B cell (primary cell): ENCODE measurements around the gene NLRC5. TPM values are rescaled to one million over a fixed set of nuclear protein-coding genes. Genes with fewer than 3 reads are reported as not detected.
A peak's percentile ranks its signal among the peaks of the same experiment; 100 is the strongest.

ENCODE experiments used
- ATAC-seq: fragments of 200-7000 bp; cut with Tn5 transposase; one replicate; pipeline ENCODE4 v1.10.0; 2021; ENCODE audit warnings: low read depth, mild to moderate bottlenecking, moderate number of reproducible peaks, moderate library complexity
- CTCF ChIA-PET: fragments of 350-600 bp; sonication (Branson Sonifier 250); formaldehyde crosslinking; loops from one replicate; lab custom pipeline; 2021; ENCODE audit warnings: antibody characterized with exemption, inconsistent platforms; lab: Charles Lee
- POLR2A ChIA-PET: fragments of 350-600 bp; sonication (Branson Sonifier 250); formaldehyde crosslinking; loops from one replicate; lab custom pipeline; 2021; ENCODE audit warnings: antibody characterized with exemption; lab: Charles Lee
- DNase-seq: peaks from one replicate; pipeline ENCODE4 v3.0.0; 2013
- H2AFZ ChIP-seq: 2 replicates; pipeline ENCODE4 v1.6.1; 2012; ENCODE audit warnings: mild to moderate bottlenecking, low read depth, low read length; ENCODE audit not compliant: insufficient read depth, poor library complexity, severe bottlenecking
- H3K27ac ChIP-seq, 2 donors: 1 replicate in 1 of 2; 2 replicates in 1 of 2; pipeline ENCODE4 v1.5.1; 2012 to 2013; ENCODE audit warnings: low read length in 2 of 2, mild to moderate bottlenecking in 2 of 2, moderate library complexity in 1 of 2
- H3K27me3 ChIP-seq, 4 experiments: fragments of 200-600 bp in 1 of 4; sonication (generic) in 1 of 4; replicated peaks in 1 of 4; 1 replicate in 2 of 4; 2 replicates in 2 of 4; pipeline versions ENCODE4 v1.6.1 to v1.7.0; 2013 to 2016; ENCODE audit warnings: low read length in 3 of 4, mild to moderate bottlenecking in 2 of 4, mixed read lengths in 1 of 4, moderate library complexity in 1 of 4; ENCODE audit not compliant: insufficient read depth in 4 of 4, control insufficient read depth in 3 of 4; ENCODE audit errors: control extremely low read depth in 1 of 4
- H3K36me3 ChIP-seq, 2 experiments: replicated peaks in 1 of 2; 1 replicate in 1 of 2; 2 replicates in 1 of 2; pipeline versions ENCODE4 v1.6.1 to v1.7.1; 2013; ENCODE audit warnings: low read length in 1 of 2; ENCODE audit not compliant: insufficient read depth in 2 of 2, control insufficient read depth in 1 of 2; ENCODE audit errors: control extremely low read depth in 1 of 2, extremely low read depth in 1 of 2
- H3K4me1 ChIP-seq, 2 donors: fragments of 200-600 bp in 1 of 2; sonication (generic) in 1 of 2; 1 replicate in 1 of 2; 2 replicates in 1 of 2; pipeline versions ENCODE4 v1.5.1 to v1.6.1; 2013 to 2017; ENCODE audit warnings: low read length in 2 of 2; ENCODE audit not compliant: control insufficient read depth in 2 of 2, insufficient read depth in 2 of 2
- H3K4me2 ChIP-seq: replicated peaks from 2 replicates; pipeline ENCODE3; 2012; ENCODE audit warnings: mild to moderate bottlenecking, low read depth, low read length; ENCODE audit not compliant: poor library complexity, severe bottlenecking
- H3K4me3 ChIP-seq, 5 experiments: fragments of 200-600 bp in 1 of 5; sonication (generic) in 1 of 5; 1 replicate in 3 of 5; 2 replicates in 2 of 5; pipeline versions ENCODE4 v1.5.1 to v1.7.0; 2011 to 2016; ENCODE audit warnings: low read length in 4 of 5, mild to moderate bottlenecking in 4 of 5, low read depth in 2 of 5, control low read depth in 1 of 5, moderate library complexity in 1 of 5; ENCODE audit not compliant: insufficient read depth in 1 of 5; ENCODE audit errors: control extremely low read depth in 1 of 5, extremely low read depth in 1 of 5
- H3K79me2 ChIP-seq: fragments of 200-600 bp; sonication (generic); one replicate; pipeline ENCODE4 v1.6.0; 2016; ENCODE audit warnings: low read length; ENCODE audit not compliant: control insufficient read depth, insufficient read depth
- H3K9ac ChIP-seq: fragments of 200-600 bp; sonication (generic); 2 replicates; pipeline ENCODE4 v1.6.1; 2017; ENCODE audit warnings: mild to moderate bottlenecking, low read length, moderate library complexity
- H3K9me3 ChIP-seq, 3 donors: one replicate each; pipeline versions ENCODE4 v1.6.1 to v1.7.1; 2013; ENCODE audit warnings: low read length in 2 of 3; ENCODE audit not compliant: control insufficient read depth in 2 of 3, insufficient read depth in 1 of 3; ENCODE audit errors: control extremely low read depth in 1 of 3
- H4K20me1 ChIP-seq: 2 replicates; pipeline ENCODE4 v1.6.0; 2012; ENCODE audit warnings: mild to moderate bottlenecking, low read length; ENCODE audit not compliant: insufficient read depth, control insufficient read depth, poor library complexity, severe bottlenecking
- H3K27ac Mint-ChIP-seq: one replicate; pipeline ENCODE4 v1.8.0; 2021; ENCODE audit warnings: mixed read lengths
- H3K27me3 Mint-ChIP-seq: one replicate; pipeline ENCODE4 v1.8.0; 2021; ENCODE audit warnings: mixed read lengths
- H3K4me1 Mint-ChIP-seq: one replicate; pipeline ENCODE4 v1.8.0; 2021; ENCODE audit warnings: mixed read lengths
- H3K4me3 Mint-ChIP-seq: one replicate; pipeline ENCODE4 v1.8.0; 2021; ENCODE audit warnings: mixed read lengths
- H3K9me3 Mint-ChIP-seq: one replicate; pipeline ENCODE4 v1.8.0; 2022; ENCODE audit warnings: mixed read lengths; ENCODE audit not compliant: insufficient read depth
- CTCF ChIP-seq: fragments of 200-600 bp; IDR thresholded peaks from one replicate; pipeline ENCODE4 v1.8.0; 2022; ENCODE audit warnings: antibody characterized with exemption, mild to moderate bottlenecking
- EZH2 ChIP-seq: IDR thresholded peaks from 2 replicates; pipeline ENCODE4 v1.6.1; 2012; ENCODE audit warnings: borderline replicate concordance, low read depth, mild to moderate bottlenecking, moderate library complexity, low read length; ENCODE audit not compliant: insufficient read depth, poor library complexity, severe bottlenecking
- WGBS: methylation state at CpG from one replicate; pipeline ENCODE4 v1.1.5; 2013; ENCODE audit warnings: missing lambda C conversion rate; ENCODE audit not compliant: insufficient coverage; 5-methylcytosine and 5-hydroxymethylcytosine counted together
- intact Hi-C: fragments of 100-400 bp; cut with micrococcal nuclease; formaldehyde crosslinking; loops from one replicate; pipeline ENCODE4 v1.10.0; 2022
- polyA plus RNA-seq: library from polyadenylated mRNA; depleted of rRNA; stranded (reverse); fragments of >200 nt; gene quantifications from 2 replicates; pipeline ENCODE4 v1.2.3, GENCODE V29; 2012
- total RNA-seq, 2 donors: library from RNA; stranded (reverse); fragments of 120-200 nt in 1 of 2; gene quantifications; 1 replicate in 1 of 2; 2 replicates in 1 of 2; pipeline versions ENCODE4 v1.2.3 to v1.2.4, GENCODE V29; 2013 to 2022

NLRC5 gene
- total and polyA plus RNA-seq, 2 donors (not counting 1 experiment from before 2014, with no cell fraction given) = 349 to 510 TPM

DNA sequence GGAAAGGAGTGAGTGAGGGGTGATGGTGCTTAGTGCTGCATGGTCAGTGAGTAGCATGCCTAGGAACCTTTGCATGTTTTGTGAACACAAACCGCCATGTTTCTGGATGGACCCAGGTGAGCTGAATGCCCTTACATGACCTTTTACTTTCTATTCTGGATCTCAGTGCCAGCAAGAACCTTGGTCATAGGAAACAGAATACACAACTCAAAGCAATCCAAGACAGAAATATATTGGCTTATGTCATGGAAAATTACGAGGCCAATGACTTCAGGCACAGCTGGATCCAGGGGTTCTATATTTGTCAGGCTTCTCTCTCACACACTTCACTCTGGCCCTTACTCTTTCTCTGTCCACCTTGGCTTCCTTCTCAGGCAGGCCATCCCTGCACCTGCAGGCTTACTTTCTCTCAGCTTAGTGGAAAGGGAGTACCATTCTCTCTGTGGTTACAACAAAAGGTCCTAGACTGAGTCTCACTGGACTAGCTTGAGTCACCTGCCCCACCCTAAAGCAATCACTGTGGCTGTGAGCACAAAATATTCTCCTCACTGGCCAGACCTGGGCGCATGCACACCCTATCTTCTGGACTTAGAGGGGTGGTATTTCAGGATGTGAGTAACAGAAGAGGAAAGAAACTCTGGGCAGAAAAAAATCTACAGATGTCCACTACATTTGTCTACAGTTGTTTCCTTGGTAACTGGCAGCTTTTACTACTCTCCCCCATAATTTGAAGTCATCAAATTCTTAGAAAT, 82.7 kb downstream of the NLRC5 start:
- H3K36me3 ChIP-seq = peaks cover 0 to 80% of the 10 kb centered on the region in 2 experiments
- no peak overlapping the region for H2AFZ ChIP-seq
- H3K9me3 ChIP-seq = no peaks in the 10 kb centered on the region
- H3K27me3 ChIP-seq = no peaks in the 10 kb centered on the region
- H3K27me3 Mint-ChIP-seq = no peaks in the 10 kb centered on the region
- intact Hi-C loops = no loop called here
- no peak overlapping the region for H3K9ac ChIP-seq
- H3K4me1 Mint-ChIP-seq = peaks cover 5% of the 10 kb centered on the region
- ATAC-seq (no peak), DNase-seq (no peak)
- TF ChIP-seq CTCF = no peak
- no peak for TF ChIP-seq EZH2
- POLR2A ChIA-PET = no interaction called here
- no peaks in the 10 kb centered on the region for H3K9me3 Mint-ChIP-seq
- peak overlapping the region; percentile 46 for H3K27ac Mint-ChIP-seq
- no peak overlapping the region for H3K4me3 ChIP-seq
- H3K4me2 ChIP-seq = no peak overlapping the region
- H4K20me1 ChIP-seq = no peaks in the 10 kb centered on the region
- CTCF ChIA-PET = interaction anchor here (1.2 kb wide), 1 partner anchor 26 kb away, joined by 4 read pairs; no protein-coding TSS in a partner anchor
- no peaks in the 10 kb centered on the region for H3K79me2 ChIP-seq
- no peak overlapping the region for H3K27ac ChIP-seq
- peaks cover 0 to 7% of the 10 kb centered on the region in 2 donors for H3K4me1 ChIP-seq
- WGBS = 86% methylated on average over 1 of the region's 3 CpGs
- H3K4me3 Mint-ChIP-seq = no peak overlapping the region

- ATAC-seq (no peak), DNase-seq (no peak)
- Histone ChIP-seq H3K4me1 (no peaks in the 10 kb centered on the region), H2AFZ (no peak overlapping the region), H3K9ac (no peak overlapping the region), H3K9me3 (no peaks in the 10 kb centered on the region), H3K4me3 (no peak overlapping the region), H3K36me3 (peaks cover 0 to 80% of the 10 kb centered on the region in 2 experiments), H3K4me2 (no peak overlapping the region), H3K27me3 (no peaks in the 10 kb centered on the region), H4K20me1 (no peaks in the 10 kb centered on the region), H3K79me2 (no peaks in the 10 kb centered on the region), H3K27ac (no peak overlapping the region)
- H3K9me3 Mint-ChIP-seq = no peaks in the 10 kb centered on the region
- WGBS = 82% methylated on average over 4 of the region's 8 CpGs
- peaks cover under 1% of the 10 kb centered on the region for H3K4me1 Mint-ChIP-seq
- no peak for TF ChIP-seq EZH2
- TF ChIP-seq CTCF = no peak
- POLR2A ChIA-PET = no interaction called here
- H3K27ac Mint-ChIP-seq = peak overlapping the region; percentile 46
- intact Hi-C loops = no loop called here
- CTCF ChIA-PET = interaction anchor here (0.9 to 1.2 kb wide), 2 partner anchors 10 to 27 kb away, joined by 4 read pairs; no protein-coding TSS in a partner anchor
- no peak overlapping the region for H3K4me3 Mint-ChIP-seq
- no peaks in the 10 kb centered on the region for H3K27me3 Mint-ChIP-seq
These were observed 83.4 kb downstream of the NLRC5 start for GRCh38 chr16:57072616-57073275.
